ENCODE results near the gene BTBD7.

GRCh38 chr14:93326196-93326595 is 6.6 kb downstream of the BTBD7 start:
- no peak for TF ChIP-seq CTCF (optimal IDR thresholded peaks at IDR 0.05 in 1 of 3, IDR thresholded peaks at IDR 0.05 in 1 of 3, conservative IDR thresholded peaks at IDR 0.05 in 1 of 3; ENCODE audit: extremely low read depth in 1 of 3, insufficient read depth in 2 of 3, low read length in 3 of 3)
- no peak for TF ChIP-seq EZH2 (IDR thresholded peaks at IDR 0.05; ENCODE audit: low read length)
